Liver (tissue), 3 donors: ENCODE measurements around the gene DEFB119.

Source experiments
- ATF3 ChIP-seq: IDR thresholded peaks from 2 replicates; pipeline ENCODE4 v1.6.1; 2016; ENCODE audit warnings: antibody characterized with exemption
- EGR1 ChIP-seq, 2 donors: IDR thresholded peaks; 2 replicates each; pipeline ENCODE4 v1.6.1; 2016 to 2018; ENCODE audit warnings: antibody characterized with exemption in 2 of 2, low read depth in 2 of 2
- GABPA ChIP-seq, 2 donors: IDR thresholded peaks in 1 of 2; conservative IDR thresholded peaks in 1 of 2; 2 replicates each; pipeline ENCODE4 v1.6.1; 2016; ENCODE audit warnings: antibody characterized with exemption in 2 of 2, mild to moderate bottlenecking in 1 of 2, moderate library complexity in 1 of 2
- MAX ChIP-seq: IDR thresholded peaks from 2 replicates; pipeline ENCODE4 v1.6.1; 2016; ENCODE audit warnings: antibody characterized with exemption
- RAD21 ChIP-seq, 2 donors: IDR thresholded peaks; 2 replicates each; pipeline ENCODE4 v1.6.1; 2016; ENCODE audit warnings: antibody characterized with exemption in 2 of 2, mild to moderate bottlenecking in 2 of 2
- REST ChIP-seq: IDR thresholded peaks from 2 replicates; pipeline ENCODE4 v1.6.1; 2016; ENCODE audit warnings: antibody characterized with exemption, mild to moderate bottlenecking
- RXRA ChIP-seq, 2 donors: IDR thresholded peaks; 2 replicates each; pipeline ENCODE4 v1.6.1; 2017 to 2018; ENCODE audit warnings: antibody characterized with exemption in 2 of 2, mild to moderate bottlenecking in 1 of 2
- SP1 ChIP-seq: IDR thresholded peaks from 2 replicates; pipeline ENCODE4 v1.6.1; 2018; ENCODE audit warnings: antibody characterized with exemption, mild to moderate bottlenecking
- TAF1 ChIP-seq: conservative IDR thresholded peaks from 2 replicates; pipeline ENCODE4 v1.6.1; 2016; ENCODE audit warnings: antibody characterized with exemption, mild to moderate bottlenecking
- YY1 ChIP-seq: IDR thresholded peaks from 2 replicates; pipeline ENCODE4 v1.6.1; 2016; ENCODE audit warnings: antibody characterized with exemption, mild to moderate bottlenecking
- TF ChIP-seq, protein P1 (sequence below): fragments of 150-350 bp; IDR thresholded peaks from 2 replicates; pipeline ENCODE4 v1.5.1; 2017; ENCODE audit warnings: improper control_type of control experiment, low read depth, low read length; ENCODE audit not compliant: missing input control
- donor health status: healthy.
- donor health status: healthy.

GRCh38 chr20:31341470-31341869 is 48.9 kb downstream of the DEFB119 start:
- TF ChIP-seq REST (no peak), RAD21 (IDR thresholded peaks at IDR 0.05) (no peak), MAX (no peak), GABPA (IDR thresholded peaks at IDR 0.05 in 1 of 2, conservative IDR thresholded peaks at IDR 0.05 in 1 of 2) (no peak), EGR1 (IDR thresholded peaks at IDR 0.05; ENCODE audit: low read depth in 2 of 2) (no peak), YY1 (no peak), SP1 (no peak), TAF1 (no peak), ATF3 (no peak), RXRA (IDR thresholded peaks at IDR 0.05) (no peak)
- TF ChIP-seq, protein P1, sequence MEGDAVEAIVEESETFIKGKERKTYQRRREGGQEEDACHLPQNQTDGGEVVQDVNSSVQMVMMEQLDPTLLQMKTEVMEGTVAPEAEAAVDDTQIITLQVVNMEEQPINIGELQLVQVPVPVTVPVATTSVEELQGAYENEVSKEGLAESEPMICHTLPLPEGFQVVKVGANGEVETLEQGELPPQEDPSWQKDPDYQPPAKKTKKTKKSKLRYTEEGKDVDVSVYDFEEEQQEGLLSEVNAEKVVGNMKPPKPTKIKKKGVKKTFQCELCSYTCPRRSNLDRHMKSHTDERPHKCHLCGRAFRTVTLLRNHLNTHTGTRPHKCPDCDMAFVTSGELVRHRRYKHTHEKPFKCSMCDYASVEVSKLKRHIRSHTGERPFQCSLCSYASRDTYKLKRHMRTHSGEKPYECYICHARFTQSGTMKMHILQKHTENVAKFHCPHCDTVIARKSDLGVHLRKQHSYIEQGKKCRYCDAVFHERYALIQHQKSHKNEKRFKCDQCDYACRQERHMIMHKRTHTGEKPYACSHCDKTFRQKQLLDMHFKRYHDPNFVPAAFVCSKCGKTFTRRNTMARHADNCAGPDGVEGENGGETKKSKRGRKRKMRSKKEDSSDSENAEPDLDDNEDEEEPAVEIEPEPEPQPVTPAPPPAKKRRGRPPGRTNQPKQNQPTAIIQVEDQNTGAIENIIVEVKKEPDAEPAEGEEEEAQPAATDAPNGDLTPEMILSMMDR: no peak
